ENCODE results near the gene CBX6.

GRCh38 chr22:38901111-38901641 is 29.2 kb upstream of the CBX6 start:
- TF ChIP-seq CTCF (IDR thresholded peaks at IDR 0.05; ENCODE audit: low read depth, low read length) (no peak), MAX (IDR thresholded peaks at IDR 0.05; ENCODE audit: low read depth, low read length) (no peak)
